Renal cortex interstitium (tissue), 15 donors: ENCODE data around the gene ZNF367. TPM values are rescaled to one million over a fixed set of nuclear protein-coding genes. Genes with fewer than 3 reads are reported as not detected.

Experiments
- DNase-seq, 11 donors: peaks; one replicate each; pipeline ENCODE4 v3.0.0-alpha.2; 2013; ENCODE audit warnings: low read depth in 9 of 11, low spot score in 4 of 11; ENCODE audit errors: extremely low read depth in 1 of 11
- long read RNA-seq, 16 experiments: transcript quantifications; one replicate each; lab custom pipeline, GENCODE V29; 2026
- polyA plus RNA-seq, 3 donors: library from polyadenylated mRNA; unstranded; fragments of 120-200 nt; gene quantifications; one replicate each; pipeline ENCODE4 v1.2.1, GENCODE V29; 2013; ENCODE audit not compliant: insufficient read length in 3 of 3

The ZNF367 gene
- 1 to 10 TPM; 7.9 to 9.7 (median 9.2) TPM for polyA plus RNA-seq
- long read RNA-seq, donor 1, partial matches to known transcripts = 0 of 1 reads
- long read RNA-seq, donor 1, other reads (novel, unspliced or antisense) = 0 of 1 reads
- long read RNA-seq, donor 2, partial matches to known transcripts = 0 of 4 reads
- long read RNA-seq, donor 2, other reads (novel, unspliced or antisense) = 0 of 4 reads
- long read RNA-seq, donor 3, transcript ZNF367-201 (5 exons, 3,646 nt) = major isoform, 5 of 5 reads
- long read RNA-seq, donor 3, partial matches to known transcripts = 0 of 5 reads
- long read RNA-seq, donor 3, other reads (novel, unspliced or antisense) = 0 of 5 reads
- long read RNA-seq, donor 4, partial matches to known transcripts = 0 of 1 reads
- long read RNA-seq, donor 4, other reads (novel, unspliced or antisense) = 0 of 1 reads
- long read RNA-seq, donor 5 = 0 reads
- long read RNA-seq, donor 6, partial matches to known transcripts = 0 of 2 reads
- long read RNA-seq, donor 6, other reads (novel, unspliced or antisense) = 0 of 2 reads
- long read RNA-seq, donor 7, partial matches to known transcripts = 5 of 8 reads
- long read RNA-seq, donor 7, other reads (novel, unspliced or antisense) = 0 of 8 reads
- long read RNA-seq, donor 8, partial matches to known transcripts = 0 of 2 reads
- long read RNA-seq, donor 8, other reads (novel, unspliced or antisense) = 0 of 2 reads
- long read RNA-seq, donor 9, partial matches to known transcripts = 0 of 1 reads
- long read RNA-seq, donor 9, other reads (novel, unspliced or antisense) = 0 of 1 reads
- long read RNA-seq, donor 10, partial matches to known transcripts = 0 of 4 reads
- long read RNA-seq, donor 10, other reads (novel, unspliced or antisense) = 0 of 4 reads
- long read RNA-seq, donor 11, partial matches to known transcripts = 0 of 2 reads
- long read RNA-seq, donor 11, other reads (novel, unspliced or antisense) = 0 of 2 reads
- long read RNA-seq, donor 12, partial matches to known transcripts = 0 of 1 reads
- long read RNA-seq, donor 12, other reads (novel, unspliced or antisense) = 0 of 1 reads
- long read RNA-seq, donor 13 = 0 reads
- long read RNA-seq, donor 14, partial matches to known transcripts = 0 of 3 reads
- long read RNA-seq, donor 14, other reads (novel, unspliced or antisense) = 0 of 3 reads
- long read RNA-seq, donor 15, partial matches to known transcripts = 0 of 2 reads
- long read RNA-seq, donor 15, other reads (novel, unspliced or antisense) = 0 of 2 reads
- long read RNA-seq, donor 16, transcript ZNF367-201 (5 exons, 3,646 nt) = major isoform, 8 of 8 reads
- long read RNA-seq, donor 16, partial matches to known transcripts = 0 of 8 reads
- long read RNA-seq, donor 16, other reads (novel, unspliced or antisense) = 0 of 8 reads

GRCh38 chr9:96418083-96418919 lies at the start of gene ZNF367:
Gene ZNF367, minus strand, starts transcription at chr9:96418370. Its CDS starts 338 bp downstream, at chr9:96418032.
- DNase-seq = peak; percentile 78 to 97 (median 93)

- no peak for DNase-seq
Measured at GRCh38 chr9:96467784-96468183, 49.6 kb upstream of the ZNF367 start.

- DNase-seq = no peak
Measured at GRCh38 chr9:96464426-96464825, 46.3 kb upstream of the ZNF367 start.

- DNase-seq = peak in 1 of 11 donors; percentile 43
Measured at GRCh38 chr9:96462541-96462940, 44.4 kb upstream of the ZNF367 start.

GRCh38 chr9:96461336-96461735 lies 43.2 kb upstream of the ZNF367 start:
- DNase-seq = no peak

- no peak for DNase-seq
Measured at GRCh38 chr9:96460882-96461281, 42.7 kb upstream of the ZNF367 start.

- no peak for DNase-seq
Measured at GRCh38 chr9:96460470-96460869, 42.3 kb upstream of the ZNF367 start.

GRCh38 chr9:96459268-96460007 lies 41.3 kb upstream of the ZNF367 start:
- DNase-seq = no peak

- no peak for DNase-seq
Measured at GRCh38 chr9:96458226-96458625, 40.1 kb upstream of the ZNF367 start.

- DNase-seq = peak in 1 of 11 donors; percentile 13
Measured at GRCh38 chr9:96457266-96457665, 39.1 kb upstream of the ZNF367 start.

- no peak for DNase-seq
Measured at GRCh38 chr9:96453625-96454024, 35.5 kb upstream of the ZNF367 start.

- peak in 2 of 11 donors; percentile 16 to 22 for DNase-seq
Measured at GRCh38 chr9:96450613-96451528, 32.7 kb upstream of the ZNF367 start.

- peak; percentile 84 to 94 (median 92) for DNase-seq
Measured at GRCh38 chr9:96449845-96450612, 31.9 kb upstream of the ZNF367 start, which contains the start of gene HABP4. Gene HABP4, plus strand, starts transcription at chr9:96450169. Its CDS starts 111 bp downstream, at chr9:96450280.

GRCh38 chr9:96449523-96449844 lies 31.3 kb upstream of the ZNF367 start:
- DNase-seq = no peak

GRCh38 chr9:96448546-96449170 lies 30.5 kb upstream of the ZNF367 start:
- no peak for DNase-seq
